Stimulated activated CD4-positive, alpha-beta T cell treated with anti-CD3 and anti-CD28 coated beads, Interleukin-12 subunit alpha, Interleukin-12 subunit beta, amount 100 ng/mL, for 4 hours (primary cell): Measurements from ENCODE around the gene ANKRD60.

Source experiments
- DNase-seq: peaks from one replicate; pipeline ENCODE4 v3.0.0-alpha.2; 2020

Gene ANKRD60

DNA sequence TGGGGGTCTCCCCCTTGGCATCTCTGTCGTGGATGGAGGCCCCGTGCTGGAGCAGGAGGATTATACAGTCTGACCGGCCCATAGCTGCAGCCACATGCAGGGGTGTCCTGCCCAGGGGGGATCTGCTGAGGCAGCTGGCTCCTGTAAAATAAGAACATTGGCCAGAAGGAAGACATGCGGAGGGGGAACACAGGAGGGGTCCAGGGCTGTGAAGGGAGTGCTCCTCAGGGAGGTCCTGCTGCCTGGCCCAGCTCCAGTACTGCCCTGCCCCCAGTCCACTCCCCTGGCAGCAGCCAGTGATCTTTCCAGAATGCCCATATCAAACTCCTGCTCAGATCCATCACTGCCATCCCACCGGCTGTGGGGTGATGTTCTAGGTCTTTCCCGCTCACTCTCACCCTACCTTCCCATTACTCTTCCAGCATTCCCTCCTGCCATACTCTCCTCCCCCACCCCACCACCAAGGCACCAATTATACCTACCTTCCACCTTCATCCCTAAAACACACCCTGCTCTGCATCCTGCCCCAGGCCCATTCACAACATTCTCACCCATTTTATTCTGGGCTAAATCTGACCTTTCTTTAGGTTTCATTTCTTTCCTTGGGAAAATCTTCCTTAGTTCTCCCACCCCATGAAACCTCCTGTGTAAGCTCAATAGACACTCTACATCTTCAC, 9.7 kb downstream of the ANKRD60 start:
- DNase-seq: no peak

DNA sequence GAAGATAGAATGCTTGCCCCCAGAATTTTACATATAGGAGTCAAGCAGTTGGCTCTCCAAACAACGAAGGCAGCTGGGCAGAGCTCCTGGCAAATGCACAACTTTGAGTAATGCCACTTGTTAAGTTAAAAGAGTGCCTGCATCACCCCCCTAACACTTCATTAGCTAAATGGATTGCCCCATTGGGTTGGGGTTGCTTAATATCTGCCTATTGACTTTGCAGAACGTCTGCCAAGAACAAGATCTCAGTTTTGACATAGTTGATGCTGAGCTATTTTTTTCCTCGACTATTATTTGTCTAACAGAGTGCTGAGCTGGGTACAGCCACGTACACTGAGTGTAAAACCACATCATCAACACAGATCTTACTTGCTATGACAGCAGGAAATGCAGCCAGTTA, 12.1 kb downstream of the ANKRD60 start:
- no peak for DNase-seq

DNA sequence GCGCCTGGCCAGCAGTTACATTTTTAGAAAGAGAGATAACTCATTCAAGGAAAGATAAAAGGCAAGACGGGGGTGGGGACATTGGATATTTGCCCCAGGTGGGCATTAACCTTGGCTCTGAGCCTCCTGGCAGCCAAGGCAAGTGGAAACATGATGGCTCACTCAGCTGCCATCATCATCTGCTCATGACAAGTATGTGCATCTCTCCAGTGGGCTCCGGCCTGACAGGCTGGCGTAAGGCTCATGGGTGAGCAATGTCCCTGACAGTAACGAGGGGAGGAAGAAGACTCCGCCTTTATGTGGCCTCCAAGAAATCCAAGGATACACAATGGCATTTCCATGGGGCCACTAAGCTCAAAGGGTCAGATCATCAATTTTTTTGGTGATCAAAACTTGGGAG, 13.3 kb downstream of the ANKRD60 start:
- no peak for DNase-seq

DNA sequence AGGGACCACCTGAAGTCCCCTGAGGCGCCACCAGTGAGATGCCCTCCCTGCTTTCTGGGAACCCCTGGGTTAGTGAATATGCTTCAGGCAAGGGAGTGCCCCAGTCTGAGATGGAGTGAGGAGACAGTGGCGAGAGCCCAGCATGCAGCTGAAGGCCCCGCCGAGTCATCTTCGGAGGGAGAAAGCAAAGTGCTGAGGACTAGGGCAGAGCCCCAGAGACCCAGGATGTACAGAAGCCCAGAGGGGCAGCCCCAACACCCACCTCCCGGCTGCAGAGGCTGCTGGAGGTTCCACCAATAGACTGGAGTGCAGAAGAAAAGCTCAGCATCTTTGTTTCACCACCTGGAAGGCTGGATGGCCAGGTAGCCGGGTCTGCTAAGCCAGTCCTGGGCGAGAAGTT, 14.1 kb downstream of the ANKRD60 start:
- DNase-seq: no peak

DNA sequence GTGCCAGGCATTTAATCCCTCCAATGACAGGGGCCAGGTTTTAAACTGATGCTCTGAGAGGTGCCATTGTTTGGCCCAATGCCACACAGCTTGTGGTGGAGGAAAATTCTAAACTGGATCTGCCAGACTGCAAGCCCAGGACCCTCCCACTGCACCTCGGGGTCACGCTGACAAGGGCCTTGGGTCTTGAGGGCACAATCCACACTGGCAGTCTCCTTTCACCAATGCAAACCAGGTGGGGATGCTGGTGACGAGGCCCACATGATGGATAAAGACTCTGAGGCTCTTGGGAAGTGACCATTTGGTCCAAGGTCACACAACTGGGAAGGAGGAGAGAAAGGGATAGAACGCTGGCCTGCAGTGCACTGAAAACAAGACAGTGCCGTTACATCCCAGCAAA, 14.7 kb downstream of the ANKRD60 start:
- DNase-seq: no peak

DNA sequence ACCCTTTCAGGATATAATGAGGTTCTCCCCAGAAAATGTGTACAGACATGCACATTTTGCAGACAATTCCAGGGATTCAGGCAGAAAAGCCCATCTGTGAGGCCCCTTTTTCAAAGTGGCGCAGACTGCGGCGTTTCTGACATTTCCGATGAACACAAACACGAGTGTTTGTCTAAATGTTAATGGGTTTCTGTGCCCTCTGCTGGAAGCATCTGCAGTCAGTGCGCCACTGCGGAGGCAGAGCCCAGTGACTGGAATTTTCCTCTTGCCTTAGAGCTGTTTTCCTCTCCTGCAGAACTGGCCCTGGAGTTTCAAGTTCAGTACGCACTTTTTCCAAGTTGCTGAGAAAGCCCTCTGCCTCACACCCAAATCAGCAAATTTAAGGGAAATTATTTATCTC, 15.3 kb downstream of the ANKRD60 start:
- no peak for DNase-seq

DNA sequence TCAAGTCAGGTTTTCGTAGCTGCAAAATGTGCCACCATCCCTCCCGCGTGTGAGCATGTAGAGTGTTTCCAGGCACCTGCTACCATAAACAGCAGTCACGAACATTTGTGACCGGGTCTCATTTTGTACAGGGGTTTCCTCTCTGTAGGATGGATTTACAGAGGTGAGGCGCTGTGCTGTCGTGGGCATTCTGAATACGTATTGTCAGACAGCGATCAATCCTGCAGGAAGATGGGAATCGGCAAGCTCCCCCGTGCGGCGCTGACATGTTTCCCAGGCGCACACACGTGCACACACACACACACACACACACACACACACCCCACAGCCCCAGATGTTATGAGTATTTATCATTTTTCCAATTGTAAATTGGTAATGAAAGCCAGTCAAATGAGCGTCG, 15.8 kb downstream of the ANKRD60 start:
- DNase-seq: no peak

DNA sequence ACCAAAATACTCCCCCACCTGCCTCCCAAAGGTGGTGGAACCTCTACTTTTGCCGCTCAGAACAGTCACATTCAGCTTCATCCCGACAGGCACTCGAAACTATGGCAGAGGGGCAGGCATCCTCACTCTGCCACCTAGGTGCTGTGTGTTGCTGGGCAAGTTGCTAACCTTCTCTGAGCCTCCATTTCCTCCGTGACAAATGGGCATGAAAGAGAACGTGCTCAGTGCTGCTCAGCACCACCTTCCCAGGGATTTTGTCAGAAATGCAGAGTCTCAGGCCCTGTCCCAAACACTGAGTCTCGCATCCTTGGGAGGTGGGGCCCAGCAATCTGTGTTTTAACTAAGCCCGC, 18.1 kb downstream of the ANKRD60 start:
- no peak for DNase-seq

DNA sequence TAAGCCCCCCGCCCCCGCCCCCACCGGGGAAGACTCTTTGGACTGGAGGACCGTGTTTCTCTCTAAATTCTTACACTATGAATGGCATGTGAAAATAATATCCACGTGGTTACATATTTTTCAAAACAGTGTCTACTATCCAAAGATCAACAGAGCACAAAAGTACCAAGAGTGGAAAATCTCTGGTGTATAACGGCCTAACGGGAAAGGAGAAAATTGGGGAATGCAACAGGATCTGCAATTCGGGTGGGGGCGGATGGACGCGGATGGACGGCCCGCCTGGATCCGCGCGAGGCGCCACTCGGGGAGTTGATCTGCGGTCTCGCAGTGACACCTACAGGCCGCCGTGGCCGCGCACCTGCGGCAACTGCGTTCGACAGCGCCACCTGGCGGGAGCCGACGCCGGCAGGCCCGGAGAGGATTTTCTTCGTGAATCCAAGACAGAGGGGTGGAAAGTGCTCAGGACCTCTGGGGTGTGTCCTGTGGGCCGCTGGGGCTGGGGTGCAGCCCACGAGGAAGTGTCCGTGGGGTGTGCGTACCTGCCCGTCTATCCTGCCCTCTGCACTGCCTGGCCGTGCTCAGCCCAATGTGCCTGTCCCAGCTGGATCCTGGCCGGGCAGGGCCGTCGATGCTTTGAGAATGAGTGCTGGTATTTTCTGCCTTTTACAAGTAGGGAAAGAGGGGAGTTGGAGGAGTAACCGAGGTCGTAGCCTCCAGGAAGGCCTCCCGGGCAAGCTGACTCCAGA, 18.6 kb downstream of the ANKRD60 start:
- DNase-seq: peak; percentile 92

DNA sequence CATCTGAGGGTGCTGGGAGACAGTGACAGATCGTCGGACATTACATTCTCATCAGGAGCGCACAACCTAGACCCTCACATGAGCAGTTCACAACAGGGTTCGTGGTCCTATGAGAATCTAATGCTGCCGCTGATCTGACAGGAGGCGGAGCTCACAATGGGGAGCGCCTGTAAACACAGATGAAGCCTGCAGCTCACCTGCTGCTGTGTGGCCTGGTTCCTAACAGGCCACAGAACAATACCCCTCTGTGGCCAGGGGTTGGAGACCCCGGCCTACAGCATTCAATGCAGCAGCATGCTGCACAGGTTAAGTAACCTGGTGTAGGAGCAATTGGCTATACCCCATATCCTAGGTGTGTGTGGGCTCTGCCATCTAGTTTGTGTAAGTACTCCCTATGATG, 19.5 kb downstream of the ANKRD60 start:
- no peak for DNase-seq

DNA sequence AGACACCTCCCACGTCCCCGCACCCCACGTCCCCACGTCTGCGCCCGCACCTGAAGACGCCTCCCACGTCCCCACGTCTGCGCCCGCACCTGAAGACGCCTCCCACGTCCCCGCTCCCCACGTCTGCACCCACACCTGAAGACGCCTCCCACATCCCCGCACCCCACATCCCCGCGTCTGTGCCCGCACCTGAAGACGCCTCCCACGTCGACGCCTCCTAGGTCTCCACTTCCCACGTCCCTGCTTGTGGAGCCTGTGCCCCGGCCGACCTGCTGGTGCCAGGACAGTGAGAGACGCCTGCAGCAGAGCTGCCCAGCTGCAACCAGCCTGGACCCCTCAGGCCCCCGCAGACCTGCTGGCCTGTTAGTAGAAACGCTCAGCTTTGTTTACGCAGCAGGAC, 22.6 kb downstream of the ANKRD60 start:
- DNase-seq: no peak

DNA sequence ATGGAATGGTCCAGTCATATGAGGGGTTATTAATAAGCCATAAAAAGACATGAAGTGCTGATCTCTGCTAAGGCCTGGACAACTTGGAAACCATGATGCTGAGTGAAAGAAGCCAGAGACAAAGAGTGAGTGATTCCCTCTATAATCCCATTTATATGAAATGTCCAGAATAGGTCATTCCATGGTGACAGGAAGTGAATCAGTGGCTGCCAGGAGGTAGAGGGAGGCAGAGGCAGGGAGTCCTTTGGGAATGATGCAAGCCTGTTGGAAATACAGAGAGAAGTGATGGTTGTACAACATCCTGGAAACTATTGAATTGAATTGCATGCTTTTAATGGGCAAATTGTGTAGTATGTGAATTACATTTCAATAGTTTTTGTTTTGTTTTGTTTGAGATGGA, 26.4 kb downstream of the ANKRD60 start:
- no peak for DNase-seq

DNA sequence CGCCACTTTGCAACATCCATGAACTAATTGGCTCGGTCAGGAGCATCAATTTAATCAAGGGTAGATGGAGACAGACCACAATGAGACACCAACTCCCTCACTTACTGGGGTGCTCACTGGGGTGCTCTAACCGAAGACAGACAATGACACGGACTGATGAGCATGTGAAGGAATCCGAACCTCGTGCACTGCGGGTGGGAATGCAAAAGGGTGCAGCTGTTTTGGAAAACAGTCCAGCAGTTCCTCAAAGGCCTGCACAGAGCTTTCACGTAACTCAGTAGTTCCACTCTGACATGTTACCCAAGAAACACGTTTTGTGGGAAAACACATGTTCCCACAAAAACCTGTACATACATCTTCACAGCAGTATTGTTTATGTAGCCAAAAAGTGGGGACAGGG, 26.8 kb downstream of the ANKRD60 start:
- DNase-seq: no peak

DNA sequence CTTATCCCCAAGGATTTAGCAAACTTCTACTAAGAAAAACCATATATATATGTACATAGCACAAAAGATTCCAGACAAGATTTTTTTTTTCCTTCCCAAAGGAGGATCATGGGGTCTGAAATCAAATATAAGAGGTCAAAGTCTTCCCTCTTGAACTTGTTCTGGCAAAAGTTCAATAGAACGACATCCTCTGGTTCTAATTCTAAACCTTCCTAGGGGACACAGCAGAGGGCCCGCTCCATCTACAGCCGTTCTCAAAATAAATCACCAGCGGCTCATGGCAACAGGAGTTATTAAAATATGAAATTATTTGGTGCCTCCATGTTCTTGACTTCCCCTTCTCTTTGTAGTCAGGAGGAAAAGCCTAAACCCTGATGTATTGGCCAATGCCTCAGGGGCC, 29.0 kb downstream of the ANKRD60 start:
- DNase-seq: no peak

DNA sequence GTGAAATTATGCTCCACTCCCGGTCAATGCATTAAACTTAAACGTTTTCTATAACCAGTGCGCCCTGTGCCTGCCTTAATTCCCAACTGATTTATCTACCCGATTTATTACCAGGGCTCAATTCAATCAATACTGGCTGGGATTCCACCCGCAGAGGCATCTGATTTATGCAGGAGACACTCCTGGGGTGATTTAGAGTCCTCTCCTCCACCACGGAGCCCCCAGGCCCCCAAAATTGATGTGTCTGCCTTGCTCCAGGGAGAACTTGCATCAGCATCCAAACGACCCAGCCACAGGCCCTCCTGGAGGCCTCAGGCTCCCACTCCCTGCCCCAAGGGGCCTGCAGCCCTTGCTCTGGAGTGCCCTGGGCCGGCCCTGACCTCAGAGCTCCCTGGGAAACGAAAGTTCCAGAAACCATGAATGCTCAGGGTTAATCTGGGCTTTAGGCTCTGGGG, 29.5 kb downstream of the ANKRD60 start:
- no peak for DNase-seq

DNA sequence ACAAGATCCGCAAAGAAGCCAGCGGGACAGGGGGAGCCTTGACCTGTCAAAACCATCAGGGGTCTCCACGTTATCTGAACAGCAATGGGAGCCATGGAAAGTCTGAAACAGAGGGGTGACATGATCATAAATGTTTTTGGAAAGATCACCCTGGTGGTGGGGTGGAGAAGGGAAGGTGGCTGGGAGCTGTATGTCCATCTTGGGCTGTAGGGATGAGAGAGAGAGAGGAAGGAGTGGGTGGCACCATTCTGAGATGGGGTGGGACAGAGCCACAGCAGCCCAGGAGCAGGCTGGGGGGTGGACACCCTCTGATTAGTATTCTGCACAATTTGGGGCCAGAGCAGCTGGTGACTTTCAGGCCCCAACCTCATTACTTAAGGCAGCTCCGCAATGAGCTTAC, 30.1 kb downstream of the ANKRD60 start:
- no peak for DNase-seq

DNA sequence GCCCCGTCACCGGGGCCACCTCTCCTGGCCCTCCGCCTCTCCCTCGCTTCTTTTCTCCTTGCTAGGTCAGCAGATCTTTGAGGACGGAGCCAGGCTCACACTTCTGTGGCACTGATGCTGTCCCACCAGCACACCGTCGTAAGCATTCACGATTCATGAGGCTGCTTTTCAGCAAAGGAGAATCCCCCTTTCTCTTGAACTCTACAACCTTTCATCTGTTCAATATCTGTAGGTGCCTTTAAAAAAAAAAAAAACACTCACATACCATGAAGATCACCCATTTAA, 31.3 kb downstream of the ANKRD60 start:
- DNase-seq: no peak

DNA sequence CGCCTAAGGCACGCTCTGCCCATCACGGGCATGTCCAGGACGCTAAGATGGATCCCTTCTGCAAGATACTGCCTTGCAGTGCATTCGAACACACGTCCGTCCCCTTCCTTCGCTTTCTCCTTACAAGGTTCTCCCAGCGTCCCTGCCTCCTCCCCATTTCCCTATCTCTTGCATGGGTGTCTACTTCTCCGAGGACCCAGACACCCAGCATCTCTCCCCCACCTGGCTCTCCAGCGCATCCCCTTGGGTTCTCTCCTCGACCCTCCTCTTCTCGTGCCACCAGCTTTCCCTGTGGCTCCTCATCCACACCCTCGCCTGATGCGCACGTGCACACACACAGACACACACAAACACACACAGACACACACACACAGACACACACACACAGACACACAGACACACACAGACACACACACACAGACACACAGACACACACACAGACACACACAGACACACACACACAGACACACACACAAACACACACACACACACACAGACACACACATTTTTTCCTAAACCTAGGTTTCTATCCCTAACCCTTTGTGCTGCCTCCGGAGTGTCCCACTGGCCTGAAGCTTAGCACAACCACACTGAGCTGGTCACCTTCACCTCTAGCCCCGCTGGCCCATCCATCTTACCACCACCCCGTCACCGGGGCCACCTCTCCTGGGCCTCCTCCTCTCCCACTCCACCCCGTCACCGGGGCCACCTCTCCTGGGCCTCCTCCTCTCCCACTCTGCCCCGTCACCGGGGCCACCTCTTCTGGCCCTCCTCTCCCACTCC, 31.9 kb downstream of the ANKRD60 start:
- DNase-seq: no peak

DNA sequence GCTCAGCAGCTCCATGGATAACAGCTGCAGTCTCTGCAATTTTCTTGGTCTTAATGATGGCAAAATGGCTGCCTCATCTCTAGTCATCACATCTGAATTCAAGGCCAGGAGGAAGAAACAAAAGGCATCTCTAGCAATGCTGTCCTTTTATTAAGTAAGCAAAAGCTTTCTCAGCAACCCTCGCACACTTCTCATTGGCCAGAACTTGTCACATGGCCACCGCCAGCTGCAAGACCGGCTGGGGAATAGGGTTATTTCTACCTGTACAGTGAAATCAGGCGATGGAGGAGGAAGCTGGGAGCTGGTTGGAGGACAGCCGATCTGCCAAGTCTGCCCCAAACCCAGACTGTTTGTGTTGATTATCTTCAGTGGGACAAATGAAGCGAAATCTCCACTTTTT, 33.4 kb downstream of the ANKRD60 start:
- DNase-seq: no peak

DNA sequence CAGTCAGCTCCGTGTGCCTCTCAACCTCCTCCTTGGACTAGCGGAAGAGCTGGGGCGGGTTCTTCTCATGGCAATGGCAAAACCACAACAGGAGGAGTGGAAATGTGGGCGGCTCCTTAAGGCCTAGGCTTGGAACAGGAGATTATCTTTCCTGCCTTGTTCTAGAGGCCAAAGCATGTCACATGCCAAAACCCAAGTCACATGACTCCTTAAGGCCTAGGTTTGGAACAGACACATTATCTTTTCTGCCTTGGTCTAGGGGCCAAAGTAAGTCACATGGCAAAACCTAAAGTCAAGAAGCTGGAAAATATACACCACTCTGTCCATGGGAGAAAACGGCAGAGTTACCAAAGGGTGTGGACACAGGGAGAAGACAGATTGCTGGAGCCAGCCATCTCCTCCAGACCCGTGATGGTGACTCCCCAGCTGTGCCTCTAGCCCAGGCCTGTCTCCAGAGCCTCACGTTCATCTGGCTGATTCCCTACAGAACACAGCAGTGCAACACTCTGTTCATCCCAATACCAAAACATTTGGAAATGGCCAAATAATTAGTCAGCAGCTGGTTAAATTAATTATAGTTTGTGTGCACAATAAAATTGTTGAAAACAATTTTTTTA, 34.2 kb downstream of the ANKRD60 start:
- no peak for DNase-seq

DNA sequence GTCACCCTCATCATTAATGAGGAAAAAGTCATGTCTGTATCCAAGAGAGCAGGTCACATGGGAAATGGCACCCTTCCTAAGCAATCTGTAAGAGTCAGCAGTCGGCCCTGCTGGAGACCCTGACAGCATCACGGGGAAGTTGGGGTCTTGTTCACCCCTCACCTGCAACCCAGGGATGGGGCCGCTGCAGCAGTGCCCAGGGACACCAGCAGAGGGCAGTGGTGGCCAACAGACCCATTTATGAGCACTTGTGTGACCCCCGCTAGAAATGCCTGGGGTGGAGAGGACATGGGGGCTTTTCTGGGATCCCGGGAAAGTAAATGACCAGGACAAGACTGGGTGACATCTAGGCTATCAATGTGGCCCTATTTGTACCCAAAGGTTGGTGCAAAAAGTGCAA, 35.9 kb downstream of the ANKRD60 start:
- peak; percentile 28 for DNase-seq

DNA sequence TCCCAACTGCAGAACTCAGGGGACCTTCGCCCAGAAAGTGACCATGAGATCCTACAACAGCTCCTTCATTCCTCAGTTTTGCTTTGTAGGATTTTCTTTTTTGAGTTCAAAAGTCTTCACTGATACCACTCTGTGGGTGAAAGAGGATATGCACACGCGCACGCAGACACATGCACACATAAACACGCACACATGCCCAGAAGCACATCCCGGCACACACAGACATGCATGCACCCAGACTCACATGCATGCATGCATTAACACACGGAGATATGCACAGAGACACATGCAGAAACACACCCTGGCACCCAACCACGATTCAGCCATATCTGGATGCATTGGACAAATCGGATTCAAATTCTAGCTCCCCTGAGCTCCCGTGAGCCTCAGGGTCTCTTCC, 36.4 kb downstream of the ANKRD60 start:
- DNase-seq: no peak

DNA sequence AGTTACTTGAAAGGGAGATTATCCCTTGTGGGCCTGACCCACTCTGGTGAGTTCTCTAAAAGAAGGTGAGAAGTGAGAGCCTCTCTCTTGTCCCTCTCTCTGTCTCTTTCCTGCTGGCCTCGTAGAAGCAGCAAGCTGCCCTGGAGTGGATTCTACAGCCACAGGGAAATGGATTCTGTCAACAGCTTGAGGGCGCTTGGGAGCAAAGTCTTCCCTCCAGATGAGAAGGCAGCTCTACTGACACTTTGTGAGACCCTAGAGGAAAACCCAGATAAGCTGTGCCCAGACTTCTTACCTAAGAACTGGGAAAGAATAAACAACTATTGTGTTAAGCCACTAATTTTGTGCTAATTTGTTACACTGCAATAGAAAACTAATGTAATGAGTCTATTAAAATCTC, 39.9 kb downstream of the ANKRD60 start:
- no peak for DNase-seq

DNA sequence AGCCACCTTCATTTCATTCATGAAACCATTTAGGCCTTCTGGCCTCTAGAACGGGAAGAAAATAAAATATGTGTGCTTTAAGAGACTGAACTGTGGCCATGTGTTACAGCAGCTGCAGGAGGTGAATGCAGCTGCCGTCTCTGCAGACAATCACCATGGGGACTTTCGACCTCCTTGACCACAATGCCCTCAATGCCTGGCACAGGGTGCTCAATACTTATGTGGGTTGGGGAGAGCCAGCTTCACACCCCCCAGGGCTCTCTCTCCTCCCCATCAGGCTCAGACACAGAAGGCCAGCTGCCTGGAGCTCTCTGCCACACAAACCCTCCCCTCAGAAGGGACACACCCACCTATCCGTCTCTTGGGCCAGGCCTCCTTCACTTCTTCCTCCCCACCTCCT, 43.5 kb downstream of the ANKRD60 start:
- no peak for DNase-seq
